Coronary artery (tissue), 2 donors: ENCODE results near the gene FHIT.

Source experiments
- DNase-seq: peaks from one replicate; pipeline ENCODE4 v3.0.0-alpha.2; 2017; ENCODE audit warnings: low spot score
- H3K27ac ChIP-seq, 2 donors: fragments of 200-600 bp; sonication (generic); one replicate each; pipeline ENCODE4 v1.5.1; 2016 to 2019
- H3K4me3 ChIP-seq: fragments of 200-600 bp; sonication (generic); 2 replicates; pipeline ENCODE4 v1.5.1; 2016; ENCODE audit warnings: mild to moderate bottlenecking, moderate library complexity
- CTCF ChIP-seq: fragments of 200-600 bp; sonication (generic); IDR thresholded peaks from one replicate; pipeline ENCODE4 v1.5.1; 2019; ENCODE audit warnings: antibody characterized with exemption

FHIT gene

GRCh38 chr3:61110576-61110975 lies 140.7 kb downstream of the FHIT start:
- DNase-seq: no peak
- Histone ChIP-seq H3K4me3 (no peak overlapping the region), H3K27ac (no peak overlapping the region)
- no peak for TF ChIP-seq CTCF

- H3K27ac ChIP-seq: no peak overlapping the region
- no peak for TF ChIP-seq CTCF
- no peak for DNase-seq
- no peak overlapping the region for H3K4me3 ChIP-seq
Observed at GRCh38 chr3:61108247-61109019, 142.8 kb downstream of the FHIT start.

- no peak for DNase-seq
- no peak overlapping the region for H3K27ac ChIP-seq
- no peak overlapping the region for H3K4me3 ChIP-seq
- no peak for TF ChIP-seq CTCF
Observed at GRCh38 chr3:61094608-61095007, 156.6 kb downstream of the FHIT start.

GRCh38 chr3:61093364-61093763 lies 157.9 kb downstream of the FHIT start:
- Histone ChIP-seq H3K27ac (no peak overlapping the region), H3K4me3 (no peak overlapping the region)
- no peak for DNase-seq
- TF ChIP-seq CTCF: no peak

- no peak for DNase-seq
- TF ChIP-seq CTCF: no peak
- Histone ChIP-seq H3K27ac (no peak overlapping the region), H3K4me3 (no peak overlapping the region)
Observed at GRCh38 chr3:61092870-61093269, 158.4 kb downstream of the FHIT start.

GRCh38 chr3:61090389-61091169 lies 160.7 kb downstream of the FHIT start:
- DNase-seq: no peak
- H3K27ac ChIP-seq: no peak overlapping the region
- no peak for TF ChIP-seq CTCF
- H3K4me3 ChIP-seq: no peak overlapping the region

- Histone ChIP-seq H3K4me3 (no peak overlapping the region), H3K27ac (no peak overlapping the region)
- no peak for TF ChIP-seq CTCF
- no peak for DNase-seq
Observed at GRCh38 chr3:61087465-61087864, 163.8 kb downstream of the FHIT start.
